GM18519 (cell line): ENCODE data around the gene CCDC149.

Experiments used
- ATAC-seq: cut with Tn5 transposase; IDR thresholded peaks from one replicate; pipeline ENCODE4 v1.9.1; 2021; ENCODE audit warnings: mild to moderate bottlenecking, moderate library complexity; ENCODE audit not compliant: unreplicated experiment, low FRiP score

The CCDC149 gene

GRCh38 chr4:24912252-24913118 lies at the start of gene CCDC149:
Gene CCDC149 (minus strand): TSS chr4:24913042. CDS start chr4:24912864, 178 bp downstream.
- ATAC-seq = no peak

DNA sequence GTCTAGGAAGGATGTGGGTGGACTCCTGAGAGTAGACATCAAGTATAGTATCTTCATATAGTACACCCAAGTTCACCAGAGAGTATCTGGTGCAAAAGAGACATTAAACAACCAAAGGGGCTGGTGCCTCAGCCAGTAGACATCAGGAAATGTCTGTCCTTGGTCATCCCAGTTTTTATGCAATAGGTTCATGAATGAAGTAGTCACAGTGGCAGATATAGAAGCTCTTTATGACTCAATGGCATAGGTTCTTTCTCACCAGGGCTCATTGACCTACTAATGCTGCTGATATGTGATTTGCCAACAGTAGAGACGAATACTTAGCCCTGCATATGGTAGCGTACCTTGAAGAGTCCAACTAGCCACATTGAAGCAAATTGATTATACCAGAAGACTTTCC lies 45.0 kb upstream of the CCDC149 start:
- ATAC-seq = no peak

- ATAC-seq = no peak
Measured at GRCh38 chr4:24956763-24957162, 43.9 kb upstream of the CCDC149 start.

DNA sequence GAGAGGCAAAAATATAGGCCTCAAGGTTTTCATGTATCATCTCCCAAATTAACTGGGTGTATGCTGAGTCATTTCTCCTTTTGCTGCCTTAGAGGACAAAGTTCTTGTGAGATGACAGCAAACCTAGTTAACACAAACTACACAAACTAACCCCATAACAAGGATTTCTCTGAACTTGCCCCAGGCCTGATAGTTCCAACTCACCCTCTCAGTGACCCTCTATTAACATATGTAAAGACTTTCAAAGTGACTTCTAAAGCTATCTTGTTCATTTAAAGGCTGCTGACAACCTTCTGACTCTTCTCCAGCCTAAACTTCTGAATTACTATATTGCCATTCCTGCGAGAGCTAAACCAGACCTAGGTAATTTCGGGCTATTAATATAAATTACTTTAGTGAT lies 43.2 kb upstream of the CCDC149 start:
- no peak for ATAC-seq

DNA sequence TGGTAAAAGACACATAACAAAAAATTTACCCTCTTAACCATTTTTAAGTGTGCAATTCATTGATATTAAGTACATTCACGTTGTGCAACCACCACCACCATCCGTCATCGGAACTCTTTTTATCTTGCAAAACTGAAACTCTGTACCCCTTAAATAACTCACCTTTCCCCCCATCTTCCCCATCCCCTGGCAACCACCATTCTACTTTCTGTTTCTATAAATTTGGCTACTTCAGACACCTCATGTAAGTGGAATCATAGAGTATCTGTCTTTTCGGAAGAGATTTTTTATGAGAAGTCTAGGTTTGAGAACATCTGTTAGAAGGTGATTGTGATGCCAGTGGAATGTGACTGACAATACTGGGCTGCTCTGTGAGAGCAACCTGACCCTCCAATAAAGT lies 39.8 kb upstream of the CCDC149 start:
- no peak for ATAC-seq

- ATAC-seq = no peak
Measured at GRCh38 chr4:24949970-24950369, 37.1 kb upstream of the CCDC149 start.

- no peak for ATAC-seq
Measured at GRCh38 chr4:24937917-24938281, 25.1 kb upstream of the CCDC149 start.

GRCh38 chr4:24937176-24937916 lies 24.5 kb upstream of the CCDC149 start:
- ATAC-seq = no peak

DNA sequence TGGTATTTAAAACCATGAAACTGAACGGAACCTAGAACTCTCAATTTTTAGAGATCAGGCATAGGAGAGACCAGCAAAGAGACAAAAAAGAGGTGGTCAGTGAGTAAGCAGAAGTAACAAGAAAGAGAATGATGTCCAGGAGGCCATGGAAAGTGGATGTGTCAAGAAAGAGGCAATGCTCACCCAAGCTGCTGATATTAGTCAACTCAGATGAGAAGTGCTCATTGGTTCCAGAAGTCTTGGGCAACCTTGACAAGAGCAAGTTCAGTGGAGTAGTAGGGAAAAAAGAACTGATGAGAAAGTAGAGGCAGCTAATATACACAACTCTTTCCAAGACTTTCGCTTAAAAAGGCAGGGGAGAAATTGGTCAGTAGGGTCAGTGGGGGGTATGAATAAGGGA lies 23.0 kb upstream of the CCDC149 start:
- no peak for ATAC-seq

GRCh38 chr4:24934311-24934710 lies 21.5 kb upstream of the CCDC149 start:
- ATAC-seq = no peak

GRCh38 chr4:24933684-24934275 lies 20.9 kb upstream of the CCDC149 start:
- no peak for ATAC-seq

GRCh38 chr4:24932515-24933225 lies 19.8 kb upstream of the CCDC149 start:
- no peak for ATAC-seq

DNA sequence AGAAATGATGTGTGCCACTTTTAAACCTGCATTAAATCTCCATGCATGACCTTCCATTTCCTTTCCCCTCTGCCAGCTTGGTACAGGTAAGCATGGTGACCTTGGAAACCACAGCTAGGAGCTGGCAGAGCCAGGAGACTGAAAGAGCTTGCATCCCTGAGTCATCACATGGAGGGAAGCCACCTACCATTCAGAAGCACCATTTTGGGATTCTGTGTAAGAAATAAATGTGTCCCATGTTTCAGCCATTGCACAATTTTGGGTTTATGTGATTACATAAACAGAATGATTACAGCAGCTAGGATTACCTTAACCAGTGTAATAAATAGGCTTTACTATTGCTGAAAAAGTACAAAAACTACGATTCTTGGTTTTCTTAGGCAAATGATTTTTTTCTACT lies 17.3 kb upstream of the CCDC149 start:
- ATAC-seq = no peak

GRCh38 chr4:24928708-24929107 lies 15.9 kb upstream of the CCDC149 start:
- ATAC-seq = no peak

DNA sequence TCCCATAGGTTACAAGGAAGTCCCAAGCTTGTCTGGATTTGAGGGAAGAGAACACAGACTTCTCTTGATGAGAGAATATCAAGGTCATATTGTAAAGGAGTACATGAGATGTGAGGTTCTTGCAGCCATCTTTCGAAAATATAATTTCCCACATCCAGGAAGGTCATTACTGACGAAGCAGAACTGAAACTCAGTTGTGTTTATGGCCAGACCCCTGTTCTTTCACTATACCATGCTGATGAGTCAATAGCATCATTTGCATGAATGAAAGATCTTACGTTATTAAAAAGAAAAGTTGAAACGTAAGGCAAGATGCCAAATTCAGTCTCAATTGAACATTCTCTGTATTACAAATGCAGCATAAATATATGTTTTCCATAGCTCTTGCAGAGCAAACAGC lies 14.2 kb upstream of the CCDC149 start:
- no peak for ATAC-seq

- ATAC-seq = no peak
Measured at GRCh38 chr4:24924309-24924781, 11.5 kb upstream of the CCDC149 start.

- no peak for ATAC-seq
Measured at GRCh38 chr4:24923550-24923949, 10.7 kb upstream of the CCDC149 start.

DNA sequence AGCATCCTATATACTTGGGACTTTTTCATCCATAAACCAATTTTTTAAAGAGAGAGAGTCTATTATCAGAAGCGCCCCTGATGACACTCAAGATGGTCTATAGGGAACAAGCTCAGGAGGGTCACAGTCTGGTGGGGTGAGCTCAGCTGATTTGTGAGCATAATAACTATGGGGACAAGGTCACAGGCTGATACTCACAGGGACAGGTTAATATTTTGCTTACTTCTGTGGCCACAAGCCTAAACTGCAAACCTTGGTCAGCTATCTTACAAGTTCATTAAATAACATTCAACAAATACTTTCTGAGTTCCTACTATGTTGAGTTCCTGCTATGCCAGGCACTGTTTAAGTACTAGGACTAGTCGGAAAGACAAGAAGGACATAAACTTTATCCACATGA lies 10.2 kb upstream of the CCDC149 start:
- ATAC-seq = no peak

- no peak for ATAC-seq
Measured at GRCh38 chr4:24922416-24922815, 9.6 kb upstream of the CCDC149 start.

DNA sequence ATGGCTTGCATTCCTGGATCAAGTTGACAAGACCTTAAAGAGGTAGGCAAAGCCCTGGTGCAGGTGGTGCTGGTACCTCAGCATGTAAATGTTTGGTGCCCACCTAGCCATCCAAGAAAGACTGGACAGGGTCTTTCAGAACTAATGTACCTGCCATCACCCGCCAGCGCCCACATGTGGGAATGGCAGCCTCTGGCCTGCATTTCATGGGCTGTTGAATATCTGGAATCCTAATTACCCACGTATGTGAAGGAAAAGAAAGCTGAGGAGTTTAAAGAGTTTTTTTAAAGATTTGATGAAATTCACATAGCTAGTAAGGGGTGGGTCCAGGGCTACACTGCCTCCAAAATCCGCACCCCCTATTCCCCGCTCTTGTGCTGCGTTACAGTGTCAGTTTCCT lies 8.6 kb upstream of the CCDC149 start:
- no peak for ATAC-seq

DNA sequence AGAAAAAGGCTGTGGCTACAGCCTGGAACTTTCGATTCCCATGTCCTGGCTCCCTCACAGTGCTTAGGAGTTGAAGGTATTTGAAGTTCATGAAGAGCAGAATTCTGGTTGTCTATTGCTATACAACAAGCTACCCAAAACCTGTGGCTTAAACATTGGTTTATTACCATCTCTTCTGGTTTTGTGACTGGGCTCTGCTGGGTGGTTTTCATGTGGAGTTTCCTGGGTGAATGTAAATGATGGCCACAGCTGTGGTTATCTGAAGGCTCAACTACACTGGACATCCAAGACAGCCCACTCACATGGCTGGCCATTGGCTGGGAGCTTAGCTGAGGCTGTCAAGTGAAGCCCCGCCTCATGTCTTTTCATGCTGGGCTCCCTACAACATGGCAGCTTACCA lies 7.2 kb upstream of the CCDC149 start:
- ATAC-seq = no peak
